Stomach smooth muscle (tissue), 2 donors: Measurements from ENCODE around the gene ZNF653.

ENCODE experiments used
- H3K27ac ChIP-seq: one replicate; pipeline ENCODE4 v1.7.0; 2013; ENCODE audit warnings: mild to moderate bottlenecking, low read length, inconsistent platforms
- H3K27me3 ChIP-seq, 2 donors: one replicate each; pipeline ENCODE4 v1.7.0; 2013; ENCODE audit warnings: low read length in 2 of 2; ENCODE audit not compliant: insufficient read depth in 2 of 2, control insufficient read depth in 1 of 2
- H3K36me3 ChIP-seq, 2 donors: one replicate each; pipeline ENCODE4 v1.7.0; 2013; ENCODE audit warnings: low read length in 2 of 2; ENCODE audit not compliant: control insufficient read depth in 2 of 2, insufficient read depth in 2 of 2
- H3K4me1 ChIP-seq: one replicate; pipeline ENCODE4 v1.7.0; 2013; ENCODE audit warnings: low read length; ENCODE audit not compliant: control insufficient read depth, insufficient read depth
- H3K4me3 ChIP-seq, 2 donors: one replicate each; pipeline ENCODE4 v1.7.0; 2013; ENCODE audit warnings: low read length in 2 of 2
- H3K9ac ChIP-seq, 2 donors: one replicate each; pipeline ENCODE4 v1.7.0; 2013; ENCODE audit warnings: low read length in 2 of 2, mild to moderate bottlenecking in 1 of 2
- H3K9me3 ChIP-seq, 2 donors: one replicate each; pipeline ENCODE4 v1.7.0; 2013; ENCODE audit warnings: low read length in 2 of 2; ENCODE audit not compliant: control insufficient read depth in 2 of 2
- donor health status: healthy.
- donor health status: Pancreatic carcinoma.

ZNF653 gene

DNA sequence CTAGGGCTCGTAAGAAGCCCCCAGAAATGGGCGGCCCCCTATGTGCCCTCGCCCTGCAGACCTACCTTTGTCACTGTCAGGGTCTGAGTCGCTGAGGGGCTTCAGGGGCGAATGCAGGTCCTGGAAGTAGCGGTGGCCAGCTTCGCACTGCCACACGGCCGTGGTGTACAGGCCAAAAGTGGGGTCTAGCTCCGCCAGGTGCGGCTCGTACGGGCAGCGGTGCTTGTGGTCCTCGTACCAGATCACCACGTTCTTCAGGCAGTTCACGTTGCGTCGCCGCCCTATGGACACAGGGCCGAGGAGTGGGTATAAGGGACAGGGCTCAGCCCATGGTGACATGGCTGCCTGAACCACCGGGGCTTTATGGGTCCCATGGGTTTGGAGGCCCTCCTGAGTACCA, 9.8 kb downstream of the ZNF653 start:
- H3K9me3 ChIP-seq, result no peaks in the 10 kb centered on the region

GRCh38 chr19:11495481-11495880, 10.2 kb downstream of the ZNF653 start:
- H3K27me3 ChIP-seq, result no peaks in the 10 kb centered on the region
- peaks cover 3 to 24% of the 10 kb centered on the region in 2 donors for H3K36me3 ChIP-seq
- H3K4me1 ChIP-seq, result no peaks in the 10 kb centered on the region
- no peak overlapping the region for H3K4me3 ChIP-seq
- no peak overlapping the region for H3K9ac ChIP-seq
- H3K9me3 ChIP-seq, result no peaks in the 10 kb centered on the region
- no peak overlapping the region for H3K27ac ChIP-seq

More for the DNA sequence above, 9.8 kb downstream of the ZNF653 start:
- H3K36me3 ChIP-seq, result peaks cover 3 to 24% of the 10 kb centered on the region in 2 donors
- no peaks in the 10 kb centered on the region for H3K27me3 ChIP-seq
- no peak overlapping the region for H3K9ac ChIP-seq
- H3K4me3 ChIP-seq, result no peak overlapping the region
- no peaks in the 10 kb centered on the region for H3K4me1 ChIP-seq
- no peak overlapping the region for H3K27ac ChIP-seq

DNA sequence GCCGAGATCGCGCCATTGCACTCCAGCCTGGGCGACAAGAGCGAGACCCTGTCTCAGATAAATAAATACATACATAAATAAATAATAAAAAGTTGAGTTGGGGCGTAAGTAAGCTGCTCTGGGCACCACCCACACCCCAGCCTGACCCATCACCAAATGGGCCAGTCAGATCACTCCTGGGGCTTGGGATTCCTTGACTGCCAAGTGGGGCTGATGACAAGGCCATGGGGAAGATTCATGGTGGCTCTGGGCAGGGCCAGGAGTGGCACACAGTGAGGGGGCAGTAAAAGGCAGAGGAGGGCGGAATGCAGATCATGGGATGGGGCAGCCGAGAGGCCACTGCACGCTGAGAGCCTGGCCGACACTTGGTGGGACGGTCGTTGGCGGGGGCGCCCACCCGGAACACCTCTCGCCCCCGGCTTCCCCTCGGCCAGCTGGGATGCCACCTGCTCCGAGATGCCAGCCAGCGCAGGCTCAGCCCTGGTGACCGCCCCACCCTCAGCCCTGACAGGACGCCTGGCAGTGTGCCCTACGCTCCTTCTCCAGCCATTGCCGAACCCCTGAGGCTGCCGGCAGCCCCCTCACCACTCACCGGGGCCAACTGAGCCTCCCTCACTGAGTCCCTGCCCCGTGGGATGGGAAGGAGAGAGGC, 10.9 kb downstream of the ZNF653 start:
- H3K36me3 ChIP-seq, result peaks cover 3 to 24% of the 10 kb centered on the region in 2 donors

DNA sequence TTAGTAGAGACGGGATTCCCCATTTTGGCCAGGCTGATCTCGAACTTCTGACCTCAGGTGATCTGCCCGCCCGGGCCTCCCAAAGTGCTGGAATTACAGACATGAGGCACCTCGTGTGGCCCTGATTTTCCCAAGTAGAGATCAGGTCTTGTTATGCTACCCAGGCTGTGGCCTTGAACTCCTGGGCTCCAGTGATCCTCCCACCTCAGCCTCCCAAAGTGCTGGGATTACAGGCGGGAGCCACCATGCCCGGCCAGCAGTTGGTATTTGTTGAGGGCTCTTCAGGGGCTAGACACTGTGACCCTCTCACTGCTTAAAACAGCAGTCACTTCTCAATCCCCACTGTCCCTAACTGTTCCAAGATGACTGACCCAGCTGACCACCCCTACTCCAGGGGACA, 16.3 kb downstream of the ZNF653 start:
- Histone ChIP-seq H3K36me3 (peaks cover 3 to 6% of the 10 kb centered on the region in 2 donors), H3K27ac (no peak overlapping the region)

More for the DNA sequence above, 10.9 kb downstream of the ZNF653 start:
- H3K27me3 ChIP-seq, result no peaks in the 10 kb centered on the region
- no peaks in the 10 kb centered on the region for H3K9me3 ChIP-seq
- no peaks in the 10 kb centered on the region for H3K4me1 ChIP-seq
- H3K4me3 ChIP-seq, result no peak overlapping the region
- no peak overlapping the region for H3K27ac ChIP-seq
- no peak overlapping the region for H3K9ac ChIP-seq

DNA sequence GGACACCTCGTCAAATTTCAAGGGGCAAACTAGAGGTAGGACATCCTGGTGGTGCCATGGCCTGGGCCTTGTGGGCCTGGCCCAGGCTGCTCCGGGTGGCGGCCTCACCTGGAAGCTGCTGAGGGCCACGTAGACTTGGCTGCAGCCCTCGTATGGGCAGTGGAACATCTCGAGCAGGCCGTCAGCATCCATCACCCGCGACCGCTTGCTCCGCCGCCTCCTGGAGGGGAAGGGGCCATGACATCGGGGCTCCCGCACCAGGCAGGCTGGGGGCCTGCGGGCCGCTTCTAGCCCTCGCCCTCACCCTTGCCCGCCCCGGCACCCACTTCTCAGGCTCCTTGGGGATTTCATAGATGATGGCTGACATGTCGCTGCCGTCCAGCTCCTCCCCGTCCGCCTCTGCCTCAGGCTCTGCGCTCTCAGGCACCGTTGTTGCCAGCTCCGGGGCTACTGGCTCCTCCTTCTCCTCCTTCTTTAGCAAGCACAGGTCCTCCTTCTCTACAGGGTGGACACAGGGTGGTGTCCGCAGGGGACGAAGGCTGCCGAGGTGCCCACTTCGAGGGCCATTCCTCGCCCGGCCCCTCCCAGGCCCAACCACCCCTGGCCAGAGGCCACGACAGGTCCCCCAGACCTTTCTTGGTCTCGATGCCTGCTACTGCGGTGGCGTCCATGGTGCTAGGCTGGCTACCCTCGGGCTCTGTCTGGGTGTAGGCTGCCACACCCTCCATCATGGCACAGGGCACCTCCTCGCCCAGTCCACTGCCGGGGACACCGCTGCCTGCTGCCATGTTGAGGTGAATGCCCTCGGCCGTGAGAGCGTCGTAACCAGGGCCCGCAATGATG, 18.8 kb downstream of the ZNF653 start:
- peaks cover 12% of the 10 kb centered on the region for H3K4me1 ChIP-seq

More for the DNA sequence above, 16.3 kb downstream of the ZNF653 start:
- no peaks in the 10 kb centered on the region for H3K4me1 ChIP-seq
- H3K27me3 ChIP-seq, result peaks cover 2 to 4% of the 10 kb centered on the region in 2 donors
- no peak overlapping the region for H3K4me3 ChIP-seq
- H3K9ac ChIP-seq, result no peak overlapping the region
- no peaks in the 10 kb centered on the region for H3K9me3 ChIP-seq

GRCh38 chr19:11485245-11485837, 20.3 kb downstream of the ZNF653 start:
- H3K36me3 ChIP-seq, result peaks cover 0 to 4% of the 10 kb centered on the region in 2 donors

More for the DNA sequence above, 18.8 kb downstream of the ZNF653 start:
- Histone ChIP-seq H3K27me3 (peaks cover 15 to 28% of the 10 kb centered on the region in 2 donors), H3K4me3 (no peak overlapping the region), H3K27ac (no peak overlapping the region), H3K9ac (no peak overlapping the region), H3K36me3 (peaks cover 0 to 7% of the 10 kb centered on the region in 2 donors), H3K9me3 (no peaks in the 10 kb centered on the region)

GRCh38 chr19:11483366-11484111, 22.1 kb downstream of the ZNF653 start:
- H3K27ac ChIP-seq, result no peak overlapping the region
- peaks cover 25% of the 10 kb centered on the region for H3K4me1 ChIP-seq
- no peak overlapping the region for H3K9ac ChIP-seq
- H3K4me3 ChIP-seq, result no peak overlapping the region
- peaks cover 25 to 55% of the 10 kb centered on the region in 2 donors for H3K27me3 ChIP-seq
- H3K9me3 ChIP-seq, result no peaks in the 10 kb centered on the region
- peaks cover 0 to 4% of the 10 kb centered on the region in 2 donors for H3K36me3 ChIP-seq

More at GRCh38 chr19:11485245-11485837, 20.3 kb downstream of the ZNF653 start:
- Histone ChIP-seq H3K27me3 (peaks cover 24 to 44% of the 10 kb centered on the region in 2 donors), H3K27ac (no peak overlapping the region), H3K9me3 (no peaks in the 10 kb centered on the region), H3K9ac (no peak overlapping the region), H3K4me1 (peaks cover 17% of the 10 kb centered on the region), H3K4me3 (no peak overlapping the region)

DNA sequence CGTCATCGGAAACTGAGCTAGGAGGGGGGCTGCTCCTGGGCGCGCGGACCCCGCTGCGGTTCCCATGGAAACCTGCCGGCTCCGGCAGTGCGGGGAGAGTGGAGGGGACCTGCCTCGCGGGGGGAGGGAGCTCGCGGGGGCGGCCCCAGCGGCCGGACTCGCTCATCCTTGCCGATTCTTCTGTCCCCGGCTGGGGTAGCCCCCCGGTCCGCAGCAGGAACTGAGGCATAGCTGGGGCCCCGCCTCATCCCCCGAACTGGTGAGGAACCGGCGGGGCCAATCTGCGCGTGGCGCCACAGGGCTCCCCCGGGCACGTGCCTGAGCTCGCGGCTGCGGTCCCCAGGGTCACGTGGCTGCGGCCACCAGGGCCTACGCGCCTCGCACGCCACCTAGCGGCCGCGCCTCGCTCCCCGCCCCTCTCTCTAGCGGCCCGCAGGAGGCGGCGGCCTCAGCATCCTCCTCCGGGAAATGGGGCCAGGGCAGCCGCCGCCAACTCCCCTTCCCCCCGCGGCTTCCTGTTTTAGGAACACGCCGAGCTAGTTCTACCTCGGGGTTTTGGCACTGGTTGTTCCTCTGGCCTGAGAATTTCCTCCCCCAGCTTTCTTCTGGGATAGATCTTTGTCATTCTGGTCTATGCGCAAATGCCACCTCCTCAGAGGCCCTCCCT, 23.1 kb downstream of the ZNF653 start:
- Histone ChIP-seq H3K4me3 (peak overlapping the region; percentile 22 to 40), H3K4me1 (peaks cover 25% of the 10 kb centered on the region), H3K9me3 (no peaks in the 10 kb centered on the region), H3K27me3 (peaks cover 27 to 55% of the 10 kb centered on the region in 2 donors), H3K27ac (no peak overlapping the region), H3K36me3 (peaks cover 0 to 4% of the 10 kb centered on the region in 2 donors), H3K9ac (no peak overlapping the region)

DNA sequence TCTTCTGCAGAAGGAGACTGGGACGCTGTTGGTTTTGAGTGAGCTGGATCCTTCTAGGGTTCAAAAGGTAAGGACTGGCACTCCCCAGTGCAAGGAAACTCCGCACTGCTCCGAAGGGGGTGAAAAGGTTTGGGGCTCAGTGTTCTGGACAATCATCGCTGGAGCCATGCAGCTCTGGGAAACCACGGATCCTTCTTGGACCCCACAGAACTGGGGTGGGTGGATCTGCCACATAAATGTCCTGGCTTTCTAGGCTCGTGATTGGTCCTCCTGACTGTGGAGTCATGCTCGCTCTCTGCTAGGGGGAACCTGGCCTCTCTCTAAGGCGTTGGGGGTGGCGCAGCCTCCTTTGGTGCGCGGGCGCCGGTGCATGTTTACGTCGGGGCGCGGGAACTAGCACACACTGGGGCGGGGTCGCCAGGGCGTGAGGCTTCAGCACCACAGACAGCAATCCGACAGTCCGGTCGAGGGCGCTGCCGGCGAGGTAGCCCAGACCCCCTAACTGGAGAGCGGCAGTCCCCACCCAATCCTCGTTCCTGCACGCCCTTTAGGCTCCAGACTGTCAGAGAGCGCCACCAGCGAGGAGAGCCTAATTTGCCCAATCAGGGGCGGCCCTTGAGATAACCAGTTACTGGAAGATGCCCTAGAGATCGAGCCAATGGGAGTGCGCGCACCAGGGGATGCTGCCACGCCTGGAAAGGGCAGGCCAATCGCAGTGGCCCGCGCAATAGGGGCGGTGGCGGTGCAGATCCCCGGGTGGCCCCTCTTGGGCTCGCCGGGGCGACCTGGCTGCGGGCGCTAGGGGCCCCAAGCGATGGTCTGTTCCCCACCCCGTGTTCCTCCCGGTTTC, 23.9 kb downstream of the ZNF653 start:
- Histone ChIP-seq H3K4me3 (peak overlapping the region; percentile 22 to 40), H3K36me3 (peaks cover 0 to 4% of the 10 kb centered on the region in 2 donors), H3K9ac (no peak overlapping the region), H3K9me3 (no peaks in the 10 kb centered on the region), H3K27me3 (peaks cover 27 to 55% of the 10 kb centered on the region in 2 donors), H3K27ac (no peak overlapping the region), H3K4me1 (peaks cover 25% of the 10 kb centered on the region)
